PC-9 (cell line): ENCODE results near the gene FBXW7.

Source experiments
- EZH2 ChIP-seq: fragments of 200-600 bp; sonication (generic); IDR thresholded peaks from 2 replicates; pipeline ENCODE4 v1.8.0; 2017; ENCODE audit warnings: antibody characterized with exemption, low read depth
- TF ChIP-seq, protein P1 (sequence below): fragments of 200-600 bp; sonication (generic); conservative IDR thresholded peaks from 2 replicates; pipeline ENCODE4 v1.6.1; 2017; ENCODE audit warnings: mixed run types, antibody characterized with exemption, mild to moderate bottlenecking, moderate library complexity

GRCh38 chr4:152408514-152409327 is 127.2 kb downstream of the FBXW7 start:
- TF ChIP-seq, protein P1, sequence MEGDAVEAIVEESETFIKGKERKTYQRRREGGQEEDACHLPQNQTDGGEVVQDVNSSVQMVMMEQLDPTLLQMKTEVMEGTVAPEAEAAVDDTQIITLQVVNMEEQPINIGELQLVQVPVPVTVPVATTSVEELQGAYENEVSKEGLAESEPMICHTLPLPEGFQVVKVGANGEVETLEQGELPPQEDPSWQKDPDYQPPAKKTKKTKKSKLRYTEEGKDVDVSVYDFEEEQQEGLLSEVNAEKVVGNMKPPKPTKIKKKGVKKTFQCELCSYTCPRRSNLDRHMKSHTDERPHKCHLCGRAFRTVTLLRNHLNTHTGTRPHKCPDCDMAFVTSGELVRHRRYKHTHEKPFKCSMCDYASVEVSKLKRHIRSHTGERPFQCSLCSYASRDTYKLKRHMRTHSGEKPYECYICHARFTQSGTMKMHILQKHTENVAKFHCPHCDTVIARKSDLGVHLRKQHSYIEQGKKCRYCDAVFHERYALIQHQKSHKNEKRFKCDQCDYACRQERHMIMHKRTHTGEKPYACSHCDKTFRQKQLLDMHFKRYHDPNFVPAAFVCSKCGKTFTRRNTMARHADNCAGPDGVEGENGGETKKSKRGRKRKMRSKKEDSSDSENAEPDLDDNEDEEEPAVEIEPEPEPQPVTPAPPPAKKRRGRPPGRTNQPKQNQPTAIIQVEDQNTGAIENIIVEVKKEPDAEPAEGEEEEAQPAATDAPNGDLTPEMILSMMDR = peak; percentile 65
- TF ChIP-seq EZH2 = no peak
